Naive thymus-derived CD4-positive, alpha-beta T cell (primary cell): ENCODE results near the gene LDB2. TPM values are rescaled to one million over a fixed set of nuclear protein-coding genes. Genes with fewer than 3 reads are reported as not detected.

Experiments used
- ATAC-seq: fragments of 150-1000 bp; cut with Tn5 transposase; 2 replicates; pipeline ENCODE4 v1.10.0; 2021; ENCODE audit warnings: mild to moderate bottlenecking, moderate library complexity
- CTCF ChIA-PET: fragments of 350-600 bp; sonication (Branson Sonifier 250); formaldehyde crosslinking; loops from one replicate; lab custom pipeline; 2021; ENCODE audit warnings: antibody characterized with exemption; lab: Charles Lee
- POLR2A ChIA-PET: fragments of 350-600 bp; sonication (Branson Sonifier 250); formaldehyde crosslinking; loops from one replicate; lab custom pipeline; 2021; ENCODE audit warnings: antibody characterized with exemption, inconsistent platforms; lab: Charles Lee
- DNase-seq, 9 donors: peaks; one replicate each; pipeline versions ENCODE4 v3.0.0 to v3.0.0-alpha.2; 2020 to 2022; ENCODE audit warnings: mixed read lengths in 1 of 9
- H3K27ac ChIP-seq: one replicate; pipeline ENCODE4 v1.7.0; 2013; ENCODE audit warnings: mild to moderate bottlenecking, low read depth, low read length, moderate library complexity
- H3K27me3 ChIP-seq, 2 donors: one replicate each; pipeline ENCODE4 v1.7.0; 2013; ENCODE audit warnings: low read length in 2 of 2, mild to moderate bottlenecking in 2 of 2, moderate library complexity in 2 of 2; ENCODE audit not compliant: control insufficient read depth in 2 of 2, insufficient read depth in 2 of 2
- H3K36me3 ChIP-seq, 3 experiments: 1 replicate in 2 of 3; 2 replicates in 1 of 3; pipeline ENCODE4 v1.7.0; 2013; ENCODE audit warnings: low read length in 3 of 3, mild to moderate bottlenecking in 3 of 3, moderate library complexity in 1 of 3; ENCODE audit not compliant: insufficient read depth in 3 of 3, control insufficient read depth in 2 of 3
- H3K4me1 ChIP-seq, 2 donors: one replicate each; pipeline ENCODE4 v1.7.0; 2013; ENCODE audit warnings: low read length in 2 of 2, mild to moderate bottlenecking in 2 of 2, moderate library complexity in 1 of 2; ENCODE audit not compliant: control insufficient read depth in 2 of 2, insufficient read depth in 2 of 2
- H3K4me3 ChIP-seq: 2 replicates; pipeline ENCODE4 v1.7.0; 2013; ENCODE audit warnings: mild to moderate bottlenecking, low read length
- H3K9me3 ChIP-seq, 3 experiments: 1 replicate in 2 of 3; 2 replicates in 1 of 3; pipeline ENCODE4 v1.7.0; 2013; ENCODE audit warnings: low read length in 3 of 3; ENCODE audit not compliant: control insufficient read depth in 2 of 3
- H3K27ac Mint-ChIP-seq, 9 donors: one replicate each; pipeline ENCODE4 v1.8.0; 2020 to 2022; ENCODE audit warnings: mixed read lengths in 9 of 9, mild to moderate bottlenecking in 8 of 9, moderate library complexity in 5 of 9, inconsistent platforms in 2 of 9
- H3K27me3 Mint-ChIP-seq, 5 donors: one replicate each; pipeline ENCODE4 v1.8.0; 2021 to 2022; ENCODE audit warnings: mixed read lengths in 5 of 5, mild to moderate bottlenecking in 1 of 5
- H3K36me3 Mint-ChIP-seq, 5 donors: one replicate each; pipeline ENCODE4 v1.8.0; 2020 to 2022; ENCODE audit warnings: mixed read lengths in 5 of 5, mild to moderate bottlenecking in 3 of 5, inconsistent platforms in 1 of 5
- H3K4me1 Mint-ChIP-seq, 7 donors: one replicate each; pipeline ENCODE4 v1.8.0; 2020 to 2022; ENCODE audit warnings: mixed read lengths in 7 of 7, mild to moderate bottlenecking in 3 of 7, inconsistent platforms in 1 of 7
- H3K4me3 Mint-ChIP-seq, 10 donors: one replicate each; pipeline ENCODE4 v1.8.0; 2020 to 2022; ENCODE audit warnings: mild to moderate bottlenecking in 10 of 10, mixed read lengths in 10 of 10, moderate library complexity in 6 of 10, inconsistent platforms in 2 of 10
- H3K9me3 Mint-ChIP-seq, 11 donors: one replicate each; pipeline ENCODE4 v1.8.0; 2020 to 2022; ENCODE audit warnings: mixed read lengths in 11 of 11, mild to moderate bottlenecking in 4 of 11, inconsistent platforms in 1 of 11, moderate library complexity in 1 of 11
- intact Hi-C, 2 donors: fragments of 100-400 bp; cut with micrococcal nuclease; formaldehyde crosslinking; loops; one replicate each; pipeline ENCODE4 v1.15.1; 2023
- polyA plus RNA-seq, 2 donors: library from polyadenylated mRNA; unstranded; fragments of 300-500 nt; fragmentation: Illumina TruSeq; gene quantifications; one replicate each; pipeline ENCODE4 v1.2.3, GENCODE V29; 2021
- total RNA-seq, 6 experiments: library from RNA in 5 of 6; stranded (reverse) in 5 of 6; gene quantifications; 1 replicate in 5 of 6; 2 replicates in 1 of 6; pipeline ENCODE4 v1.2.3 and lab custom pipeline; 2021 to 2026

The LDB2 gene
- total and polyA plus RNA-seq, 7 experiments from 2014 or later = 0.29 to 1.5 TPM; not detected in 5

GRCh38 chr4:16852644-16853043 lies 45.8 kb downstream of the LDB2 start:
- ATAC-seq = no peak
- intact Hi-C loops = no loop called here

DNA sequence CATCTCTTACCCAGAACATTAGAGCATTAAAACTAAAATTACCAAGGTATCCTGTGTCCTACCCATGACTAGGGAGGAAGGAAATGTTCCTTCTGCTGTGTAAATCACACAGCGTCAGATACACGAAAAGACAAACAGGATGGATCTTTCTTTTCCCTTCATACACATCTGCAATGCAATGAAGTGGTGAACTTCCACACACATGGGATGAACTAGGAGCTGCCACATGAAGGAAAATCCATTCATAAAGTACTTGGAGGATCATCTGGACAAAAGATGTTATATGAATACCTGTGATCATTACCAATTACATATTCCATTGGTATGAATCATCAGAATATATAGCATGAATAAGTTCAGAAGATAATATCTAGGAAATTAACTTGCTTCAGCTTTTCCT lies 46.2 kb downstream of the LDB2 start:
- H3K36me3 Mint-ChIP-seq = no peaks in the 10 kb centered on the region
- no peak for ATAC-seq
- Histone ChIP-seq H3K4me1 (no peaks in the 10 kb centered on the region), H3K36me3 (no peaks in the 10 kb centered on the region), H3K27ac (no peak overlapping the region), H3K4me3 (no peak overlapping the region), H3K27me3 (no peaks in the 10 kb centered on the region), H3K9me3 (no peaks in the 10 kb centered on the region)
- H3K4me3 Mint-ChIP-seq = no peak overlapping the region
- peaks cover 0 to 22% (median 4%) of the 10 kb centered on the region in 5 donors for H3K27me3 Mint-ChIP-seq
- intact Hi-C loops = no loop called here
- H3K27ac Mint-ChIP-seq = no peak overlapping the region
- H3K4me1 Mint-ChIP-seq = no peaks in the 10 kb centered on the region
- ChIA-PET POLR2A (no interaction called here), CTCF (no interaction called here)
- peaks cover 0 to 1% (median 0%) of the 10 kb centered on the region in 11 donors for H3K9me3 Mint-ChIP-seq
- no peak for DNase-seq

More at GRCh38 chr4:16852644-16853043, 45.8 kb downstream of the LDB2 start:
- H3K27ac Mint-ChIP-seq = no peak overlapping the region
- ChIA-PET CTCF (no interaction called here), POLR2A (no interaction called here)
- peaks cover 0 to 1% (median 0%) of the 10 kb centered on the region in 11 donors for H3K9me3 Mint-ChIP-seq
- no peaks in the 10 kb centered on the region for H3K36me3 ChIP-seq
- H3K9me3 ChIP-seq = no peaks in the 10 kb centered on the region
- no peaks in the 10 kb centered on the region for H3K27me3 ChIP-seq
- H3K27me3 Mint-ChIP-seq = peaks cover 0 to 22% (median 6%) of the 10 kb centered on the region in 5 donors
- no peaks in the 10 kb centered on the region for H3K4me1 ChIP-seq
- no peak overlapping the region for H3K4me3 ChIP-seq
- no peak overlapping the region for H3K4me3 Mint-ChIP-seq
- no peak overlapping the region for H3K27ac ChIP-seq
- no peaks in the 10 kb centered on the region for H3K4me1 Mint-ChIP-seq
- no peak for DNase-seq
- H3K36me3 Mint-ChIP-seq = no peaks in the 10 kb centered on the region

DNA sequence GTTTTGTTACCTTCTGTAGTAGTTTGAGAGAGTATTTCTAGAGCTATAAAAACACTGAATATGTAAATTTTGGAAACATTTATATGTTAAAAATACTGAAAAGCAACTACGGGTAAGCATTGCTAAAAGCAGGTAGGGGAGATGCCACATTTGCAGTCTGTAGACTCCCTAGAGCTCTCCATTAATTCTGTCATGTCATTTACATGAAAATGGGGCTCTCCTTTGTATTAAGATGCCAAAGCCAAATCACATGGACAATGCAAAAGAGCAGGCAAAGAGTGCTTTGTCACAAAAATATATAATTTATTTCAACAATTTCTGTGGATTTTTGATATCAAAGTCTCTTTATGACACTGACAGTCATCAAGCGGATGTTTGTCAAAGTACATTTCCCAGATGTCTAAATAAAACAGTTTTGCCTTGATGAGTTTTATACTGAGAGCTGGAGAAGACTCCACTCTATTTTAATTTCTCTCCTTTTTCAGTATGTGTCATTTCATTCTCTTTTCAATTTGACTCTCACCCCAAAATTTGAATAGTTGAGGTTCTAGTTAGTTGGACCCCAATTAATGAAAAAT lies 51.8 kb downstream of the LDB2 start:
- no peaks in the 10 kb centered on the region for H3K4me1 Mint-ChIP-seq
- no peak overlapping the region for H3K27ac Mint-ChIP-seq
- POLR2A ChIA-PET = no interaction called here
- intact Hi-C loops = no loop called here
- no peak overlapping the region for H3K27ac ChIP-seq
- H3K27me3 Mint-ChIP-seq = peaks cover 0 to 18% (median 2%) of the 10 kb centered on the region in 5 donors
- DNase-seq = no peak
- H3K27me3 ChIP-seq = no peaks in the 10 kb centered on the region
- no peaks in the 10 kb centered on the region for H3K4me1 ChIP-seq
- H3K4me3 Mint-ChIP-seq = no peak overlapping the region
- H3K9me3 ChIP-seq = no peaks in the 10 kb centered on the region
- ATAC-seq = no peak
- H3K36me3 Mint-ChIP-seq = no peaks in the 10 kb centered on the region
- H3K36me3 ChIP-seq = no peaks in the 10 kb centered on the region
- no peaks in the 10 kb centered on the region for H3K9me3 Mint-ChIP-seq
- H3K4me3 ChIP-seq = no peak overlapping the region
- CTCF ChIA-PET = no interaction called here

DNA sequence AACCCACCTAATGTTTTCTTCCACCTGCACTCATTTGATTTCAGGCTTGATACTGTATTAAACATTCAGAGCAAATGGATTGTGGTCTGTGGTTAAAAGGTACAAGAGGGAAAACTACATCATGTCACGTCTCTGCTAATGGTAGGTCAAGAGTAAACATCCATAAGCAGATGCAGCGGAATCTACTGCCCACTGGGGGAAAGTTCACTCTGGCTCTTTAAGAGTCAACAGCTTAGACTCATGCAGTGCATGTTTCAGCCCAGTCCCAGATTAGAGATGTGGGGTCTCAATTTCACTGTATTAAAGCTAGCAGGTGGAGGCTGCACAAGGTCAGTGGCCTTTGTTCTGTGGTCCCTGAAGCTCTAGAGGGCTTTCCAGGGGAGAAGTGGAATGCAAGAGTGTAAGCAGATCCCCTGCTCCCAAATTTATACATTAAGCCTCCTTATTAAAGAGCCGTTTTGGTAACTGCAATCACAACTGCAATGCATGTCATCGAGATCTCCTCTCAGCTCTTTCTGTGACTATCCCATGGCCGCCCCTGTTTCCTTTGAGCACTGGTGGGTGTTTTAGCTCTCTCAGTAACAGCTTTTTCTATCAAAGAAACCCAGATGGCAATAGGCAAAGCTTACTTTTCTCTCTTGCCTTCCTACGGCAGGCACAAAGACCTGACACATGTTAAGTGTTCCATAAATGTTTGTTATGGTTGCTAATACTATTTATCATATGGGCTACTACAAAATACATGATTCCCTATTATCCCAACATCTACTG lies 53.4 kb downstream of the LDB2 start:
- Histone ChIP-seq H3K4me3 (no peak overlapping the region), H3K27ac (no peak overlapping the region), H3K4me1 (no peaks in the 10 kb centered on the region), H3K36me3 (no peaks in the 10 kb centered on the region), H3K27me3 (no peaks in the 10 kb centered on the region), H3K9me3 (no peaks in the 10 kb centered on the region)
- H3K4me1 Mint-ChIP-seq = no peaks in the 10 kb centered on the region
- H3K9me3 Mint-ChIP-seq = no peaks in the 10 kb centered on the region
- CTCF ChIA-PET = no interaction called here
- H3K4me3 Mint-ChIP-seq = no peak overlapping the region
- DNase-seq = no peak
- POLR2A ChIA-PET = no interaction called here
- H3K27ac Mint-ChIP-seq = no peak overlapping the region
- no peak for ATAC-seq
- intact Hi-C loops = no loop called here
- H3K36me3 Mint-ChIP-seq = no peaks in the 10 kb centered on the region
- H3K27me3 Mint-ChIP-seq = peaks cover 0 to 11% (median 0%) of the 10 kb centered on the region in 5 donors

DNA sequence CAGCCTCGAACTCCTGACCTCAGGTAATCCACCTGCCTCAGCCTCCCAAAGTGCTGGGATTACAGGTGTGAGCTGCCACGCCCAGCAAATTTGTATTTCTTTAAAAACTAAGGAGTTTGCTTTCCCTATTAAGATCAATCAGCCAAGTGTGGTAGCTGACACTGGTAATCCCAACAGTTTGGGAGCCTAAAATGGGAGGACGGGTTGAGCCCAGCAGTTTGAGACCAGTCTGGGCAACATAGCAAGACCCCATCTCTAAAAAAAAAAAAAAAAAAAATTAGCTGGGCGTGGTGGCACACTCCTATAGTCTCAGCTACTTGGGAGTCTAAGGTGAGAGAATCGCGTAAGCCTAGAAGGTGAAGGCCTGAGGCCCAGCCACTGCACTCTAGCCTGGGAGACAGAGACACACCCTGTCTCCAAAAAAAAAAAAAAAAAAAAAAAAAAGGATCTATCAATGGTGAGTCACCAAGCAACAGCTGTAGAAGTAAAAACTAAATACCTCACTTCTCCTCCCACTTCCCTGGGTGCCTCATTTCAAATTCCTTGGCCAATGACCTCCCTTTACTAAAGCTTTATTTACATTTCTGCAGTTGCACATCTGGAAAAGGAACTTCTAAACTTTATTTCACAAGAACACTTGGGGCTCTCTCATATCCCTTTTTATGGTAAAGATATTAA lies 54.5 kb downstream of the LDB2 start:
- intact Hi-C loops = no loop called here
- H3K9me3 Mint-ChIP-seq = no peaks in the 10 kb centered on the region
- Histone ChIP-seq H3K9me3 (no peaks in the 10 kb centered on the region), H3K36me3 (no peaks in the 10 kb centered on the region), H3K4me3 (no peak overlapping the region), H3K27ac (no peak overlapping the region), H3K27me3 (no peaks in the 10 kb centered on the region), H3K4me1 (no peaks in the 10 kb centered on the region)
- H3K36me3 Mint-ChIP-seq = no peaks in the 10 kb centered on the region
- peaks cover 0 to 7% (median 0%) of the 10 kb centered on the region in 5 donors for H3K27me3 Mint-ChIP-seq
- ChIA-PET POLR2A (no interaction called here), CTCF (no interaction called here)
- ATAC-seq = no peak
- H3K27ac Mint-ChIP-seq = no peak overlapping the region
- H3K4me3 Mint-ChIP-seq = no peak overlapping the region
- no peaks in the 10 kb centered on the region for H3K4me1 Mint-ChIP-seq
- no peak for DNase-seq

DNA sequence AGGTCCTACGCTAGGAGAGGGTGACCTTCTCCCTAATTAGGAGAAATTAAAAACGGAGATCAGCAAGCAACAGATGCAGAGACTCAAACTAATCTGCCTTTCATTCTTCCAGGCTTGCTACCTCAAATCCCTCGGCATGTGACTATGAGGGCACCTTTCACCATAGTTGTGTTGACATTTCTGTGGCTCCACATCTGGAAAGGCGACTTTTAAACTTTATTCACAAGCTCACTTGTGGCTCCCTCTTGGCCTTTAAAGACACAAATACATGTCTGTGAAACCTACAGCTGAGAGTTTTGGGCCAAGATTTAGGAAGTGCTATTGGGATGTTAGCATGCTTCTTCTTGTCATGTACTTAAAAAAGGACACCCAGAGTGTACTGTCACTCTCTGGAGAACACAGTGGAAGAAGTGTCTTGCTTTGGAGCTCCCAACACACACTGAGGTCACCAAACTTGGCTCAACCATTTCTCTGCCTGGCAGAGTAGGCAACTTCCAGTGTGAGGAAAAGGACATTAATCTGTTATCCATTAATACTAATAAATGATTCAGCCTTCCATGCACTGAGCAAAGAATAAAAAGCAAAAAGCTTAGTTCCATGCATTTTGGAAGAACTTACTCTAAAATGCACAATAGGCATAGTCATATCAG lies 60.1 kb downstream of the LDB2 start:
- Mint-ChIP-seq H3K36me3 (no peaks in the 10 kb centered on the region), H3K27me3 (peaks cover 0 to 18% (median 10%) of the 10 kb centered on the region in 5 donors), H3K27ac (no peak overlapping the region), H3K4me1 (no peaks in the 10 kb centered on the region), H3K4me3 (no peak overlapping the region), H3K9me3 (no peaks in the 10 kb centered on the region)
- ChIA-PET CTCF (no interaction called here), POLR2A (no interaction called here)
- no peak overlapping the region for H3K27ac ChIP-seq
- intact Hi-C loops = no loop called here
- no peaks in the 10 kb centered on the region for H3K36me3 ChIP-seq
- no peak overlapping the region for H3K4me3 ChIP-seq
- no peak for DNase-seq
- no peaks in the 10 kb centered on the region for H3K9me3 ChIP-seq
- H3K27me3 ChIP-seq = no peaks in the 10 kb centered on the region
- no peaks in the 10 kb centered on the region for H3K4me1 ChIP-seq
- ATAC-seq = no peak
